K562 (cell line): ENCODE data around the gene PPP3CB. TPM values are rescaled to one million over a fixed set of nuclear protein-coding genes. Genes with fewer than 3 reads are reported as not detected.

Experiments
- ARID3A ChIP-seq: IDR thresholded peaks from 2 replicates; pipeline ENCODE4 v1.6.1; 2012; ENCODE audit warnings: low read depth, low read length, improper control_type of control experiment, borderline replicate concordance
- ATF2 ChIP-seq: sonication (generic); formaldehyde crosslinking; IDR thresholded peaks from 2 replicates; pipeline ENCODE4 v1.8.1; 2022; ENCODE audit warnings: missing genetic modification reagents
- CREB3 ChIP-seq: fragments of 450-650 bp; conservative IDR thresholded peaks from 2 replicates; pipeline ENCODE4 v1.6.1; 2016; ENCODE audit warnings: missing genetic modification characterization, low read depth, mild to moderate bottlenecking, missing compliant biosample characterization, moderate library complexity
- CREB5 ChIP-seq: fragments of 250-450 bp; sonication (Bioruptor Pico); IDR thresholded peaks from 2 replicates; pipeline ENCODE4 v1.5.0; 2020; ENCODE audit warnings: mild to moderate bottlenecking
- EWSR1 ChIP-seq: fragments of 450-650 bp; IDR thresholded peaks from 2 replicates; pipeline ENCODE4 v1.6.1; 2018; ENCODE audit warnings: borderline replicate concordance, mild to moderate bottlenecking, low read depth, moderate library complexity; ENCODE audit not compliant: partially characterized antibody
- ID3 ChIP-seq, 2 experiments: fragments of 250-450 bp in 1 of 2; fragments of 450-650 bp in 1 of 2; sonication (Bioruptor Pico) in 1 of 2; IDR thresholded peaks; 2 replicates each; pipeline versions ENCODE4 v1.6.1 to v1.8.0; 2016 to 2021; ENCODE audit warnings: mild to moderate bottlenecking in 2 of 2, moderate library complexity in 2 of 2, missing compliant biosample characterization in 1 of 2, missing genetic modification characterization in 1 of 2
- KDM5B ChIP-seq: fragments of 200-600 bp; sonication (generic); IDR thresholded peaks from 2 replicates; pipeline ENCODE4 v1.6.1; 2012; ENCODE audit warnings: low read depth, mild to moderate bottlenecking, moderate library complexity, low read length, control low read depth, inconsistent platforms; ENCODE audit not compliant: insufficient replicate concordance
- MCM3 ChIP-seq: fragments of 450-650 bp; IDR thresholded peaks from 2 replicates; pipeline ENCODE4 v1.6.1; 2016
- SIN3B ChIP-seq: fragments of 450-650 bp; IDR thresholded peaks from 2 replicates; pipeline ENCODE4 v1.6.1; 2017; ENCODE audit warnings: low read depth, mild to moderate bottlenecking, moderate library complexity
- SNAPC5 ChIP-seq: fragments of 250-450 bp; sonication (Bioruptor Pico); IDR thresholded peaks from 2 replicates; pipeline ENCODE4 v1.8.0; 2021; ENCODE audit warnings: moderate library complexity, mild to moderate bottlenecking, inconsistent platforms
- TFE3 ChIP-seq: fragments of 450-650 bp; formaldehyde crosslinking; IDR thresholded peaks from 2 replicates; pipeline ENCODE4 v1.4.0; 2020; ENCODE audit warnings: mild to moderate bottlenecking, mixed read lengths
- ZNF518B ChIP-seq: fragments of 250-450 bp; sonication (Bioruptor Pico); IDR thresholded peaks from 2 replicates; pipeline ENCODE4 v1.5.0; 2021; ENCODE audit warnings: mild to moderate bottlenecking, moderate library complexity
- polyA plus RNA-seq, 8 experiments: library from polyadenylated mRNA; depleted of rRNA in 4 of 8; stranded (reverse) in 5 of 8; unstranded in 3 of 8; fragments of >200 nt; fragmentation: Nextera tagmentation in 2 of 8; fragmentation: Illumina TruSeq in 1 of 8; extraction: Ambion mirVana in 2 of 8; extraction: Trizol in 1 of 8; gene quantifications; 2 replicates each; pipeline versions ENCODE4 v1.2.1 to v1.2.3, GENCODE V29; 2011 to 2014; ENCODE audit warnings: inconsistent platforms in 1 of 8, missing spikeins in 1 of 8
- total RNA-seq, 7 experiments: library from RNA; depleted of rRNA in 6 of 7; stranded (reverse); fragments of >200 nt in 6 of 7; fragmentation: Illumina TruSeq in 2 of 7; extraction: Trizol in 2 of 7; gene quantifications; 2 replicates each; pipeline versions ENCODE4 v1.2.1 to v1.2.3, GENCODE V29; 2011 to 2021; ENCODE audit warnings: low replicate concordance in 1 of 7

Gene PPP3CB
- total and polyA plus RNA-seq, 9 of the 15 experiments (the other 6 are each of a cell fraction or from before 2014, with no cell fraction given) = 9.6 to 27.6 (median 17.8) TPM

- TF ChIP-seq ZNF518B (CRISPR knock-in tag) = no peak
- peak; percentile 26; the same call in 1 of the 2 replicates for TF ChIP-seq ARID3A
- TF ChIP-seq MCM3 = no peak
- TF ChIP-seq EWSR1 = no peak
- no peak for TF ChIP-seq SNAPC5
- TF ChIP-seq ATF2 (CRISPR knock-in tag) = no peak
- no peak for TF ChIP-seq CREB3 (tag)
- no peak for TF ChIP-seq ID3 (CRISPR knock-in tag; IDR thresholded peaks at IDR 0.05)
- TF ChIP-seq ID3 (tag; IDR thresholded peaks at IDR 0.05) = no peak
- TF ChIP-seq SIN3B = no peak
- no peak for TF ChIP-seq KDM5B
- TF ChIP-seq TFE3 (CRISPR knock-in tag) = no peak
- TF ChIP-seq CREB5 (CRISPR knock-in tag) = no peak
These were observed at the start of gene PPP3CB (continued) for GRCh38 chr10:73495884-73496674.
